Measurements from ENCODE around the gene VSIG10L. TPM values are rescaled to one million over a fixed set of nuclear protein-coding genes. Genes with fewer than 3 reads are reported as not detected.

The VSIG10L gene
- total RNA-seq, 1 donor from 2014 or later, result 4.9 TPM

DNA sequence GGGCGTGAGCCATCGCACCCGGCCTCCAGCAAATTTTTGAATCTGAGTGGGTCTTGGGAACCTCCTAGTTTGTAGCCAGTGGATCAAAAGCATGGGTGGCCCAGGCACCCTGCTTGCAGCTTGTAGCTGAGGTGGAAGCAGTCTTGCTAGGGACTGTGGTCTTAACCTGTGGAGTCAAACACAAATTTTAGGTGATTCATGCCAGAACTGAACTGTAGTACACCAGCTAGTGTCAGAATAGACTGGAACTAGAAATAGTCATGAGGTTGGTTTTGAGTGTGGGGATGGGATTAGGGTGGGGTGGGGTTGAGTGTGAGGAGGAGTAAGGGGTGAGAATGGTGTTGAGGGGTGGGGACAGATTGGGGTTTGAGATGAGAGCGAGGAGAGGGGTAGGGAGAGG lies 40.1 kb upstream of the VSIG10L start:
- TF ChIP-seq, protein P1, sequence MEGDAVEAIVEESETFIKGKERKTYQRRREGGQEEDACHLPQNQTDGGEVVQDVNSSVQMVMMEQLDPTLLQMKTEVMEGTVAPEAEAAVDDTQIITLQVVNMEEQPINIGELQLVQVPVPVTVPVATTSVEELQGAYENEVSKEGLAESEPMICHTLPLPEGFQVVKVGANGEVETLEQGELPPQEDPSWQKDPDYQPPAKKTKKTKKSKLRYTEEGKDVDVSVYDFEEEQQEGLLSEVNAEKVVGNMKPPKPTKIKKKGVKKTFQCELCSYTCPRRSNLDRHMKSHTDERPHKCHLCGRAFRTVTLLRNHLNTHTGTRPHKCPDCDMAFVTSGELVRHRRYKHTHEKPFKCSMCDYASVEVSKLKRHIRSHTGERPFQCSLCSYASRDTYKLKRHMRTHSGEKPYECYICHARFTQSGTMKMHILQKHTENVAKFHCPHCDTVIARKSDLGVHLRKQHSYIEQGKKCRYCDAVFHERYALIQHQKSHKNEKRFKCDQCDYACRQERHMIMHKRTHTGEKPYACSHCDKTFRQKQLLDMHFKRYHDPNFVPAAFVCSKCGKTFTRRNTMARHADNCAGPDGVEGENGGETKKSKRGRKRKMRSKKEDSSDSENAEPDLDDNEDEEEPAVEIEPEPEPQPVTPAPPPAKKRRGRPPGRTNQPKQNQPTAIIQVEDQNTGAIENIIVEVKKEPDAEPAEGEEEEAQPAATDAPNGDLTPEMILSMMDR (IDR thresholded peaks at IDR 0.05), result no peak
- Mint-ChIP-seq H3K27me3 (ENCODE audit: low read depth) (no peaks in the 10 kb centered on the region), H3K4me1 (ENCODE audit: low read depth) (no peaks in the 10 kb centered on the region), H3K36me3 (ENCODE audit: low read depth) (no peaks in the 10 kb centered on the region), H3K27ac (ENCODE audit: unreplicated experiment) (no peak overlapping the region), H3K9me3 (ENCODE audit: low read depth) (no peaks in the 10 kb centered on the region), H3K4me3 (ENCODE audit: unreplicated experiment) (no peak overlapping the region)
- DNase-seq (ENCODE audit: low spot score), result no peak

DNA sequence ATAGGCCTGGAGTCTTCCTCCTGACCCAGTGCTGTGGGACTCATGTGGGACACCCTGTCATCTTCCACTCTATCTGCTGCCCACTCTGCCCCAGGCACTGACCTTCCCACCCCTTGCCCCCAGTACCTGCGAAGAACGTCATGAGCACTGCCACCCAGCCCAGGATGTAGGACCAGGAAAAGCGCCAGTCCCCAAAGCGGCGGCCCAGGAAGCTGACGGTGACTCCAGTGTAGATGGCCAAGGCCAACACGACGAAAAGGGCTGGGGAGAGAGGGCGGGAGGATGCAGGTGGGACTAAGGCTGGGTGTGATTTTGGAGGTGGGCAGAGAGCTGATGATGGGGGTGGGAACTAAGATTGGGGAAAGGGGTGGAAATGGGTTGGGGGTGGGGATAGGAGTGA lies 38.4 kb upstream of the VSIG10L start:
- H3K4me3 Mint-ChIP-seq (ENCODE audit: unreplicated experiment), result no peak overlapping the region
- H3K4me1 Mint-ChIP-seq (ENCODE audit: low read depth), result no peaks in the 10 kb centered on the region
- H3K36me3 Mint-ChIP-seq (ENCODE audit: low read depth), result no peaks in the 10 kb centered on the region
- no peaks in the 10 kb centered on the region for H3K9me3 Mint-ChIP-seq (ENCODE audit: low read depth)
- H3K27ac Mint-ChIP-seq (ENCODE audit: unreplicated experiment), result no peak overlapping the region
- DNase-seq (ENCODE audit: low spot score), result peak; percentile 74
- TF ChIP-seq, protein P1 (IDR thresholded peaks at IDR 0.05), result no peak
- no peaks in the 10 kb centered on the region for H3K27me3 Mint-ChIP-seq (ENCODE audit: low read depth)

GRCh38 chr19:51377422-51377821 lies 35.5 kb upstream of the VSIG10L start:
- TF ChIP-seq, protein P1 (IDR thresholded peaks at IDR 0.05), result no peak
- Mint-ChIP-seq H3K27me3 (ENCODE audit: low read depth) (no peaks in the 10 kb centered on the region), H3K27ac (ENCODE audit: unreplicated experiment) (no peak overlapping the region), H3K9me3 (ENCODE audit: low read depth) (no peaks in the 10 kb centered on the region), H3K4me1 (ENCODE audit: low read depth) (no peaks in the 10 kb centered on the region), H3K4me3 (ENCODE audit: unreplicated experiment) (no peak overlapping the region), H3K36me3 (ENCODE audit: low read depth) (no peaks in the 10 kb centered on the region)
- DNase-seq (ENCODE audit: low spot score), result no peak

DNA sequence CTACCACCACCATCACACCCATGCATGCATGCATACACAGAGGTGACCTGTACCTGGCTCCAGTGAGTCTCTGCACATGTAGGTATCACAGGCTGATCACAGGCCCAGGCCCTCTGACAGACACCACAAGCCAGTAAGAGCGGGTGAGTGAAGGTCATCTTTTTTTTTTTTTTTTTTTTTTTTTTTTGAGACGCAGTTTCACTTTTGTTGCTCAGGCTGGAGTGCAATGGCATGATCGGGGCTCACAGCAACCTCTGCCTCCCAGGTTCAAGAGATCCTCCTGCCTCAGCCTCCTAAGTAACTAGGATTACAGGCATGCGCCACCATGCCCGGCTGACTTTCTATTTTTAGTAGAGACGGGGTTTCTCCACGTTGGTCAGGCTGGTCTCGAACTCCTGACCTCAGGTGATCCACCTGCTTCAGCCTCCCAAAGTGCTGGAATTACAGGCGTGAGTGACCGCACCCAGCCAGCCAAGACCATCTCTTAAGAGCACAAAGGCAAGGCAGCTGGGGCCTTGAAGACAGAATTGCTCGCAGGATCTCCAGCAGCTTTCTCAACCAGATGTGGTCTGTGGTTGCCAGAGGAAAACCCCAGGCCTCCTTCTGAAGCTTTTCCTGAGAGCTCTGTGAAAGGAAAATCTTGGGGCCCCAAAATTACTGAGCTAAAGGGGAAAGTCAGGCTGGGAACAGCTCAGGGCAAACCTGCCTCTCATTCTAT lies 33.7 kb upstream of the VSIG10L start:
- Mint-ChIP-seq H3K27ac (ENCODE audit: unreplicated experiment) (no peak overlapping the region), H3K4me3 (ENCODE audit: unreplicated experiment) (no peak overlapping the region), H3K36me3 (ENCODE audit: low read depth) (no peaks in the 10 kb centered on the region), H3K4me1 (ENCODE audit: low read depth) (no peaks in the 10 kb centered on the region), H3K9me3 (ENCODE audit: low read depth) (no peaks in the 10 kb centered on the region), H3K27me3 (ENCODE audit: low read depth) (no peaks in the 10 kb centered on the region)
- peak; percentile 29 for DNase-seq (ENCODE audit: low spot score)
- TF ChIP-seq, protein P1 (IDR thresholded peaks at IDR 0.05), result no peak

DNA sequence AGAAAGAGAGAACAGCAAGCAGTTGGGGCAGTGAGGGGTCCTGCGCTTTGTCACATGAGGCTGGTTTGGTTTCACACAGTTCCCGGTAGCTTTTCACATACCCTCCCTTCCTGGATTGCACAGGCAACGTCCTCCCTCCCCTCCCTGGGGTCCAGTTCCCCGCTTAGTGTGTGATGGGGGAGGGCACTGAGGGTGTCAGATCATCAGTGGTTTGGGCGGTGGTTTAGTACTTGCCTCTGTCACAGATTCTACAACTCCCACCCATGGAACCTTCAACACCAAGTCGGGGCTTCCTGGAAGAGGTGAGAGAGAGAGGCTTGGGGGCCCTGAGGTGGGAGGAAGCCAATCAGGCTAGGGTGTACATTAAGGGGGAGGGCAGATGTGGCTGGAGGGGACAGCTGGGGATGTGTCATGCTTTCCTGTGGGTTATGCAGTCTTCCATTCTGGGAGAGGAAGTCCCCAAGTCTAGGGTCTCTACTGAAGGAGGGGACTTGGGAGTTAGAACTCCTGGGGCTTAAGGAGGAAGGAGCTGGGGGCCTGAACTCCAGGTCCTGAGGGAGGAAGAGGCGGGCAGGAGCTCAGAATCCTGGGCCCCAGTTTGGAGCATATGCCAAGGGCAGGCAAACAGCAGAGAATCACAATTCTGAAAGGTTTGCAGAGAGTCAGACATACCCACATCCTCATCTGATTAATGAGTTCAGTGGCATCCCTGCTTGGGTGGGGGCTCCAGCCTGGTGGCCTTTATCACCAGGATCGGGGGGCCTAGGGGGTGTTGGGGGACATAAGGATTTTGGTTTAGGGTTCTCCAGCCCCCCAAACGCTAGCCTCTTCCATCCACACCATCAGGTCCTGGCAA lies 30.9 kb upstream of the VSIG10L start, which contains the start of gene NKG7:
Gene NKG7 (minus strand): TSS at position 6 of the 856 bp plus-strand sequence. CDS start 119 bp downstream, outside the sequence.
- no peaks in the 10 kb centered on the region for H3K27me3 Mint-ChIP-seq (ENCODE audit: low read depth)
- H3K36me3 Mint-ChIP-seq (ENCODE audit: low read depth), result no peaks in the 10 kb centered on the region
- peak; percentile 6 for DNase-seq (ENCODE audit: low spot score)
- no peak within 1 kb of the TSS for H3K27ac Mint-ChIP-seq (ENCODE audit: unreplicated experiment)
- H3K9me3 Mint-ChIP-seq (ENCODE audit: low read depth), result no peaks in the 10 kb centered on the region
- no peak within 1 kb of the TSS for H3K4me3 Mint-ChIP-seq (ENCODE audit: unreplicated experiment)
- TF ChIP-seq, protein P1 (IDR thresholded peaks at IDR 0.05), result no peak
- H3K4me1 Mint-ChIP-seq (ENCODE audit: low read depth), result peaks cover 5% of the 10 kb centered on the region

Measured in chondrocyte (in vitro differentiated cells).